GM15510 (cell line): ENCODE results near the gene VTCN1.

Experiments
- POLR2A ChIP-seq: IDR thresholded peaks from 3 replicates; pipeline ENCODE4 v1.6.1; 2011; ENCODE audit warnings: borderline replicate concordance; ENCODE audit not compliant: insufficient read length; ENCODE audit errors: extremely low read depth

VTCN1 gene

GRCh38 chr1:117150316-117150715 lies 60.4 kb downstream of the VTCN1 start:
- TF ChIP-seq POLR2A = no peak

- TF ChIP-seq POLR2A = no peak
Observed at GRCh38 chr1:117147856-117148588, 62.7 kb downstream of the VTCN1 start.

- TF ChIP-seq POLR2A = no peak
Observed at GRCh38 chr1:117147341-117147831, 63.3 kb downstream of the VTCN1 start.

GRCh38 chr1:117146575-117147340 lies 64.0 kb downstream of the VTCN1 start:
- no peak for TF ChIP-seq POLR2A

GRCh38 chr1:117146072-117146471 lies 64.7 kb downstream of the VTCN1 start:
- no peak for TF ChIP-seq POLR2A

- no peak for TF ChIP-seq POLR2A
Observed at GRCh38 chr1:117143871-117144270, 66.9 kb downstream of the VTCN1 start.

DNA sequence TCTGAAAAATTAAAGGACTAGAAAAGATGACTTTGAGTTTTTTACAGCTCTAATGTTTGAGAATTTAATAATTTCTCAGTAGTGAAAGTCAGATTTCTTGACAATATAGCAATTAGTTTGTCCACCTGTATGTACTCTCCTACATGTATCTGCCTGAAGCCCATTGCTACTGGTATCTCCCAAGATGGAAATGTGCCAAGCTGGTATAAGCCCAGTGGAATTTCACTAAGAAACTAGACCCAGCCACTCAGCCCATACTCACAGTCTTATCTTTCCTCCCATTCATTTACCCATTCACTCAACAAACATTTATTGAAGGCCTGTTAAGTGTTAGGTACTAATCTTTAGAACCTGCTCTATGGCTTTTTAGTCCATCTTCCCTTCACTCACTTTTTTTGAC lies 67.6 kb downstream of the VTCN1 start:
- no peak for TF ChIP-seq POLR2A

GRCh38 chr1:117142200-117142599 lies 68.5 kb downstream of the VTCN1 start:
- no peak for TF ChIP-seq POLR2A

DNA sequence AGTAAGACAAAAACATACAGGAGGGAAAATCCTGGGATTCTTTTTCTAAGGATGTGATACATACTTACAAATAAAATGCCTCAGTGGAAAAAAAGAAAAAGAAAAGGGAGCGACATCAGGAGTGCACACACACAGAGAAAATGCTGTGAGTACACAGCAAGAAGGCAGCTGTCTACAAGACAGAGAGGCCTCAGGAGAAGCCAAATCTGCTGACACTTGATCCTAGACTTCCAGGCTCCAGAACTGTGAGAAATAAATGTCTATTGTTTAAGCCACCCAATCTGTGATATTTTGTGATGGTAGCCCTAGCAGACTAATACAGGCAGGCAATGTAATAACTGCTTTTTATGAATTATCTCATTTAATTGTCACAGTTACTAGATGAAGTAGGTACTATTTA lies 72.2 kb downstream of the VTCN1 start:
- no peak for TF ChIP-seq POLR2A

DNA sequence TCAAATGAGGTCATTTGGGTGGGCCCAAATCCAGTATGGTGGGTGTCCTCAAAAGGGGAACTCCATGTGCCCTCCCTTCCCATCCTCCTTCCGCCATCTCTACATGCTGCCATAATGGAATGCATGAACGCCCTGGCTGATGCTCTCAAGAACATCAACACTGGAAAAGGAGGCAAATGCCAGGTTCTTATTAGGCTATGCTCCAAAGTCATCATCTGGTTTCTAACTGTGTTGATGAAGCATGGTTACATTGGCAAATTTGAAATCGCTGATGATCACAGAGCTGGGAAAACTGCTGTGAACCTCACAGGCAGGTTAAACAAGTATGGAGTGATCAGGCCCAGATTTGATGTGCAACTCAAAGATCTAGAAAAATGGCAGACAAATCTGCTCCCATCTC lies 72.6 kb downstream of the VTCN1 start:
- TF ChIP-seq POLR2A = no peak

- no peak for TF ChIP-seq POLR2A
Observed at GRCh38 chr1:117137281-117137855, 73.4 kb downstream of the VTCN1 start.

GRCh38 chr1:117136749-117137148 lies 74.0 kb downstream of the VTCN1 start:
- no peak for TF ChIP-seq POLR2A

GRCh38 chr1:117135329-117135728 lies 75.4 kb downstream of the VTCN1 start:
- no peak for TF ChIP-seq POLR2A

DNA sequence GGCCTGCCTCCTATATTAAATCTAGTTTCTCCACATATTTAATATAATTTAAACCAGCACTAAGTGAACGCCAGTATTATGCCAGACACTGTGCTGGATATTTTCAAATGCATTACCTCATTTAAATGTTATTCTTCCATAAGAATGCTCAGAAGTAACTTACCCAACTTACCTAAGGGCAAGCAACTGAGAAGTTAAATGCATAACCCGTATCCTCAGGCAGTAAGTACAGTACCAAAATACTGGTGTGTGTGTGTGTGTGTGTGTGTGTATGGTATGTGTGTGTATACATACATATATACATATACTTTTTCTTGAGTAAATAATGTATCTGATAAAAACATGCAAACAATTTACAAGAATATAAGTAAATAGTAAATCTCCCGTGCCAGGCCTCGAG lies 80.2 kb downstream of the VTCN1 start:
- TF ChIP-seq POLR2A = no peak

DNA sequence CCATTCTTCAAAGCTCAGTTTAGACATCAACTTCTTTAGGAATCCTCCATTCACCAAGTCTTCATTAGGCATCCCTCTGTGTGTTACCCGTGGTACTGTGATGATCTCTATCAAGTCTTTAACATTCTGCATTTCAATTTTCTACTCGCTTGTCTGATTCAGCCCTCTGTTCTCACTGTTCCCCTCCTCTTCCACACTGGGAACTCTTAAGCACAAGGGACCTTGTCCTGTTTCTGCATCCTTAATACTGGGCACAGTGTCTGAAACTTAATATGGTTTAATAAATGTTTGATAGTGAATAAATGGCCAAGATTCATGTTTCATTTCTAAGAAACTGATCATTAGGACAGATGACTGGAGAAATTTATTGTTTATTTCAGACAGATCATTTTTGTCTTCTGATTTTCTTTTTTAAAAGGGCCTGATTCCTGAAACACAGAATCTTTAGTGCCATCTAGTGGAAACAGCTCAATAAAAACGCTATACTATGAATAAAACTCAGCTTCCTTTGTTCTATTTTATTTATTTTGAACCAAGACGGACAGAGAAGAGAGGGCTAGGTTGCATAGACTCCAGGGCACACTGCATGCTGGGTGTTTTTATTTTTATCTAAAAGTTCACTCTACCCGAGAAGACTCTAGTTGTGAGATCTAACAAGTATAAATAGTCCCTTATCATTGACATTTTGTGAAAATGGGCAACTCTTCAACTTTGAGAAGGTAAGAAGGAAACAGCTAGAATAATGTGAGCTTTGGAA lies 82.2 kb downstream of the VTCN1 start:
- no peak for TF ChIP-seq POLR2A
